Stimulated activated CD8-positive, alpha-beta memory T cell treated with anti-CD3 and anti-CD28 coated beads, Interleukin-12 subunit alpha, Interleukin-12 subunit beta, amount 100 ng/mL, for 4 hours (primary cell): Measurements from ENCODE around the gene PTGES2.

Experiments used
- DNase-seq: peaks from one replicate; pipeline ENCODE4 v3.0.0-alpha.2; 2020; ENCODE audit warnings: low read depth

PTGES2 gene

GRCh38 chr9:128103589-128103962, 24.0 kb downstream of the PTGES2 start:
- DNase-seq = no peak

GRCh38 chr9:128102861-128103588, 24.5 kb downstream of the PTGES2 start:
- DNase-seq = no peak

GRCh38 chr9:128102196-128102595, 25.3 kb downstream of the PTGES2 start:
- no peak for DNase-seq

- DNase-seq = no peak
These were observed 25.8 kb downstream of the PTGES2 start for GRCh38 chr9:128101690-128102089.

GRCh38 chr9:128101231-128101661, 26.3 kb downstream of the PTGES2 start:
- DNase-seq = no peak

GRCh38 chr9:128100581-128100980, 26.9 kb downstream of the PTGES2 start:
- DNase-seq = no peak

- no peak for DNase-seq
These were observed 27.5 kb downstream of the PTGES2 start for GRCh38 chr9:128099932-128100491.

- DNase-seq = no peak
These were observed 28.1 kb downstream of the PTGES2 start for GRCh38 chr9:128099231-128099931.

- peak; percentile 50 for DNase-seq
These were observed 29.0 kb downstream of the PTGES2 start for GRCh38 chr9:128098297-128099230.

- no peak for DNase-seq
These were observed 29.8 kb downstream of the PTGES2 start for GRCh38 chr9:128097543-128098296.

- DNase-seq = no peak
These were observed 30.7 kb downstream of the PTGES2 start for GRCh38 chr9:128096616-128097536.

- no peak for DNase-seq
These were observed 32.5 kb downstream of the PTGES2 start for GRCh38 chr9:128094950-128095544.

GRCh38 chr9:128094166-128094949, 33.2 kb downstream of the PTGES2 start:
- peak; percentile 31 for DNase-seq

GRCh38 chr9:128093011-128093410, 34.5 kb downstream of the PTGES2 start:
- DNase-seq = no peak

GRCh38 chr9:128092199-128092977, 35.1 kb downstream of the PTGES2 start:
- DNase-seq = no peak

GRCh38 chr9:128091571-128091970, 36.0 kb downstream of the PTGES2 start:
- DNase-seq = no peak

- no peak for DNase-seq
These were observed 36.4 kb downstream of the PTGES2 start for GRCh38 chr9:128091144-128091543.

GRCh38 chr9:128089299-128089698, 38.2 kb downstream of the PTGES2 start:
- no peak for DNase-seq
